NCI-H128 (cell line): ENCODE results near the gene EPHA5.
"Not testable (repeated sequence)": the region's sequence is repeated elsewhere in the genome, so short reads cannot be mapped to it uniquely, and the experiment has no call there.

Experiments
- DNase-seq: peaks from one replicate; lab custom pipeline; 2025; ENCODE audit not compliant: unreplicated experiment; lab: John Stamatoyannopoulos, UW

Gene EPHA5

DNA sequence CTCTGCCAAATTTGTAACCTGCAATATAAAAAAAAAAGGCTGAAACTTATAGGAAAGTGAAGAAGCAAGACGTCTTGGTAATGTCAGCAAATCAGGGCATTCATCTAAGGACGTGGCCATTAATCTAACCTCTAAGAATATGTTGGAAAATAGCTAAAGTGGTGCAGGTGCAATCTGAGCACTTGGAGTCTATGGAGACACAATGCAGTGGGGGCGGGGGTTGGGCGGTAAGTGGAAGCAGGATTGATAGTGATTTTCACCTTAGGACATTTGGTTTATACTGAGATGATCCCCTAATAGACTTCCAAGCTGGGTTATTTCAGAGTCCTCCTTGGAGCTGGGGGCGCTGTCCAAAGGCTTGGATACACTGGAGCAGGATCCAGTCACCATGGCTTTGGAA lies 283.4 kb downstream of the EPHA5 start:
- DNase-seq = no peak

DNA sequence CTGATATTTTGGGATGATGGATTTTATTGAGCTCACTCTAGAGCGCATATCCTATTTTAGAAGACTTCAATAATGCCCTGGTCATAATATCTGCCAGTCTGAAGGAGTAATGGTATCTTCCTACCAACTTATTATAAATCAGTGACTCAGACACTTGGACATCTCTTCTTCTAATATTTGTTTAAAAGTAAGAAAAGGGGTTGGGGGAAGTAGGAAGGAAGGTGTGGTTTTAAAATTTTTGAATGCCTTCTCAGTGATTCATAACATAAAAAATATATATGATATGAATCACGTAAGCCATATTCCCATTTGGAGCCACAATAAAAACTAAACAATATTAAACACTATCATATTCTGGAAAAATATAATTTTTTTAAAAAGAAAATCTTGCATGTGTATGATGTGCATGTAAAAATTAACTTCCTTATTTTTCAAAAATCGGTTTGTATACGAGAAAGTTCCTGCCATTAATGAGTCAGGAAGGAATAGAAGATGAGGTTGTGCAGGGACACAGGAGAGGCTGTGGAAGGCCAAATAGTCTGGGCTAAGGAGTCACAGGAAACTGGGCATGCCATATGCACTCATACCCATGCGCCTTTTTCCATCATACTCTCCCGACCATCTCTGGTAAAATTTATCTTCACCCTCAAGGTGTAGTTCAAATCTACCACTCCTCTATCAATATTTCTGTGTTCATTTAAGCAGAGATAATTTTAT lies 286.5 kb downstream of the EPHA5 start:
- DNase-seq = no peak

DNA sequence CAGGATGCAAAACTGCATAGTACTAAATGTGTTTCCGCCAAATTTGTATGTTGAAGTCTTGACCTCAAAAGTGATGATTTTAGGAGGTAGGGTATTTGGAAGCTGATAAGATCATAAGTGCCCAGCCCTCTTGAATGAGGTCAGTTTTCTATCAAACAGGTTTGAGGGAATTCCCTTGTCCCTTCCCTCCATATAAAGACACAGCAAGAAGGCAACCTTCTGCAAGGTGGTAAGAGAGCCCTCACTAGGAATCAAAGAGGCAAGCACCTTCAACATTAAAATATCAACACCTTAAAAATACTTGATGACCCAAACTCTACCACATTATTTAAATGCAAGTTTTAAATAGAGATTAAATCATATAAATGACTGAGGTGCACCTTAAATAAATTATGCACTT lies 288.6 kb downstream of the EPHA5 start:
- no peak for DNase-seq

DNA sequence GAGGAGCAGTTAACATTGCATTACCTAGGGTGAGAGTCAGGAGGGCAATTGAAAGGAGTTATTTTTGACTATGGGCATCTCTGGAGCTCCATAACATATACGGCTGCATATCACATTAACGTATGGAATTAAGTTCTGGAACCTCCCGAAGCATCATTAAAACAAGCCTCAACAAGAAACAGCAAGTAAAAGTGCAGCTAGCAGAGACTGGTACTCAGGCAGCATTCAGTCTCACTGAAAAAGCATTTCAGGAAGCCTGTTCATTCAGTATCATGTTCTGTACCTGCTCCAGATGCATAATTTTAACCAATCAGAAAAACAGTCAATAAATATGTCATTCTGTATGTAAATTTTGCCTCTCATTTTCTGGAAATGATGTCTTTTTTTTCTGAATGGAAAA lies 299.6 kb downstream of the EPHA5 start:
- no peak for DNase-seq

DNA sequence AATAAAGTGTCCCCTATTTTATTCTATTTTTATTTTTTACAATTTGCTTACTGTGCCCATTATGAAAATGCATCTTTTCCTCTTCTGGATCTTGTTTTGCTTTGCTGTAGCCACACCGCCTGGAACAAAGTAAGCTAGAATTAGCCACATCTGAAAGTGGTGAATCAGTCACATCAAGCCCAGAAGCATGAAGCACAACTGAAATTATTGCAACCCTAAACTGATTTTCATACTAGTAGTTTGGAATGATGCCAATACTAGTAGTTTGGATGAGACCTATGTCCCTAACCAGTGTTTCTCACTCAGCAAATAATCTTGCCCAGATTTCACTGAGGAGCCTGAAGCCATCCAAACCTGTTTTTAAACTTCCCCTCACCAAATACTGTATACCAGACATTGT lies 303.0 kb downstream of the EPHA5 start:
- DNase-seq = no peak

DNA sequence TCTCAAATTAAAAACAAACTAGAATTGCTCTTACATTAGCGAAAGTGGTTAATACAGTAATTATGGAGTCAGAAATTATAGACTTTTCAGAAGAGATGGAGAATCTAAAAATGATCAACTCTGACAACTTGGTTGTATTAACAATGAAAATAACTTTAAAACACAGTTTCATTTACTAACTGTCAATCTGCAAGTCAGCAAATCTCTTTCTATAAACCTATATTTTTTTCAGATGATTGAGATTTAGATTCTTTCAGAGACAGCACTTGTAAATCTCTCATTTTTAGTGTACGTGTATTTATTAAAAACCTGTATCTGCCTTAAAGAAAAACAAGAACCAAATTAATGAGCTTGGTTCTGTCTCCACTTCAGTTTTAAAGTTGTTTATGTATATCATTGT lies 311.4 kb downstream of the EPHA5 start:
- DNase-seq = no peak

DNA sequence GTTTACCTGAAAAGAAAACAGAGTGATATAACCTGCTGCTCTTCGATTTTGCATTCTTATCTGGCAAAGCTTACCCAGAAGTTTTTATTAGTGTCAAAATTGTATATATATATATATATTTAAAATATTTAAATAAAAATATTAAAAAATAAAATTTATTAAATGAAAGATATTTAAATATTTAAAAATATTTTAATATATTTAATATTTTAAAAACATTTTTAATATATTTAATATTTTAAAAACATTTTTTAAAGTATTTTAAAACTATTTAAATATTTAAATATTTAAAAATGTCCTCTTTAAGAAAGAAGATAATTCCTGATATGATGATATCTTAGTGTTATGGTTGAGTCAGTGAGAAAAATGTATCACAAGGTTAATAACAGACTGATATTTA lies 317.2 kb downstream of the EPHA5 start:
- DNase-seq = no peak

DNA sequence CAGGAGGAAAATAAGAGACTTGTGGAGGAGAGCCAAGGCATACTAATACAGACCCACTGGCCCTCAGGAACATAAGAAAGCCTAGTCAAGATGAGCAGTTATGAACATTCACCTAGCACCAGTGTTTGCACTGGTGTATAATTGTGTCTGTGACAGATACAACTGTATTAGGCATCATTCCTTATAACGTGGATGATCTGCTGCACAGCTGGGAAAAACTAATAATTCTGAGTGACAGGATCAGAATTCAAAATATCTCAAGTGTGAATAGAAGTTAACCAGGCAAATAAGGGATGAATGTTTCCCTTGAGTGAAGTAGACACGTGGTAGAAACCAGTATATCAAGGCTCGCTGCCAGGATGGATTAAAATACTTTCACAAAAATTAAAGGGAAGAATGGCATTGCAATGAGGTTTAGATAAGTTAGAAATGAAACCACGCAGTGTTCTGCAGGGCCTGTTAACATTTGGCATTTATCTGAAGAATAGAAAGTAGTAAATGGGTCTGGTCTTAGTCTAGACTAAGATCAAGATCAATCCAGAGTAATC lies 325.9 kb downstream of the EPHA5 start:
- DNase-seq = no peak

DNA sequence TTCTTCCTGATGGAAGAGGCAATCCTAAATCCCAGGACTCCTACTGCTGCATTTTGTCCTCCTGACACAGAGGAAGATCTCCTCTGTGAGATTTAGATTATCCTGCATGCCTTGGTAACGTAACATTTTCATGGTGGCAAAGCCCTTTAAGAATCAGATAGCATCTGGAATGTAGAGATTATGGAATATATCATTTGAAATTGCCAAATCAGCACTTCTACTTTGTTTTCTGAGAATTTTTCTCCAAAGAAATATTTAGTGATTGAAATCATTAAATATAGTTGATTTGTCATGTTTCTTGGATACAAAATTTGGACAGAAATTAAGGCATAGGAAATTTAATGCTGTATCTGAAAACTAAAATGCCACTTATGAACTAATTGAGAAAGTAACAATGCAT lies 326.9 kb downstream of the EPHA5 start:
- no peak for DNase-seq

DNA sequence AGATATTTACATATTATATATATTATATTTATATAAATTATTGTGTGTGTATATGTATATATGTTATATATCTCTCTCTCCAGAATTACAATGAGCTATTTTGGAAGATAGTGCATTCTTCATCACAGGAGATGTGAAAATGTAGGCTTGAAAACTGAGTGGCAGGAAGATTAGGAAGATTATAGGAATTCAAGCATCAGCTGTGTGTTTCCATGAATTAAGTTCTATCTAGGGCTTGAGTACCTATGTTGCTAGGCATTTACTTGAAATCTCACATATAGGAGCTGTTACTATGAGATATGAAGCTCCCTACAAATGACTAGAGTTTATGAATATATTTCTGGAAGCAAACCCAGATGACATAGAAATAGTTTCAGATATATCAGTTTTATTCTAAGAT lies 328.7 kb downstream of the EPHA5 start:
- DNase-seq = no peak

DNA sequence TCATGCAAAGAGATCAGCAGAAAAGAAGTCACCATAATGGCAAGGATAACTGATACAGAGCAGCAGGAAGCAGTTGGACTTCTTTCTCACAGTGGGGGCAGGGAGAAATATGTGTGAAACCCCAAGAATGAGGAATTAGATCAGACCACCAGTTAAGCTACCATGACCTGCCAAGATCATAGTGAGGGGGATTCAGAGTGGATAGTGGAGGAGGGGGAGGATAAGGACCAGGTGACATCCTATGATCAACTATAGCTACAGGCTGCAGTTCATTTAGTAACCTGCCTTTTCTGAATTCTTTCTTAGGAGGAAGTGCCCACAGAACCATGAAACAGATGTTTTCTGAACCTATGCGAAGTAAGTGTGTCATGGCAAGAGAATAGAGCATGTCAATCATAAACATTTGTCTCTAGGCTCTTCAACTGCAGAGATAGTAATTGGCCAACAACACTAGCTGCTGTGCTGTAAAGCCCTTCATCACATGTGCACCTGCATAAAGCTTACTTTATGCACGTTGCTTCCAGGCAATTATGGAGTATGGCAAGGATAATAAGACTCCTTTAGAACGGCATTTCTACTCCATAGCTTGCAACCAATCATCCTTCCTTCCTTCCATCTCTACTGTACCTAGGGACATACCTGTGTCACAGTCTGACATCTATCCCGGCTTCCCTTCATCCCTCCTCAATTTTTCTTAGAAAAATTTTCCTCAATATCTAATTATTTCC lies 329.7 kb downstream of the EPHA5 start:
- no peak for DNase-seq

DNA sequence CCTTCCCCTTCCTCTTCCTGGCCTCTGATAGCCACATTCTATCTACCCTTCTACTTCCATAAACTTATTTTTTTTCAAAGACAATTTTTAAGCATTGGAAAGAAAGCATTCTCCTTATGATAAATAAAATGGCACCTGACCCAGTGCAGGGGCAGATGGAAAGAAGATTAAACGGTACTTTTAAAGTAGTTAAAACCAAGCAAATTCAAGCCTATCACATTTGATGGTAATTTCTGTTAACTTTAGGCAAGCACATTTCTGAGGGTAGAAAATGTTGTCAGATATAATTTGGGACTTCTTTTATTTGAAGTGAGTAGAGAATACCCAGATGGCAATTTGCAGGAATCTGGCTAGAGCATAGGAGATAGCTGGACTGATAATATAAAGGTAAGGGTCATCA lies 332.9 kb downstream of the EPHA5 start:
- no peak for DNase-seq

DNA sequence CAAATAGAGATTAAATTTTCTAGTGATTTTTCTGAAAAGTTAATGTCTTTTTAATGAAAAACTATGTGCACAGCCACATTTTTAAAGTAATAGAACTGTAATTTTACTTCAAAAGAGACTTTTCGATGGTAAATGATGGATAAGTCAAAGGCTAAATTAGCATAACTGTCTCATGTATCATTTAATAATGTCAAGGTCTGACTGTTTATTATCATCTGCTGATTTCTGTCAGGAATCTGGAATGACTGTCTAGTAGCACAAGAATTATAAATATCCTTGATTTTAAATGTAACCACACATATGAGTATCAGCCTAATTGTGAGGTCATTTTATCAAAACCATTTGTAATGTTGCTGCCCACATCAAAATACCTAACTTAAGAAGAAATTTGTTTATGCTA lies 333.8 kb downstream of the EPHA5 start:
- DNase-seq = no peak

DNA sequence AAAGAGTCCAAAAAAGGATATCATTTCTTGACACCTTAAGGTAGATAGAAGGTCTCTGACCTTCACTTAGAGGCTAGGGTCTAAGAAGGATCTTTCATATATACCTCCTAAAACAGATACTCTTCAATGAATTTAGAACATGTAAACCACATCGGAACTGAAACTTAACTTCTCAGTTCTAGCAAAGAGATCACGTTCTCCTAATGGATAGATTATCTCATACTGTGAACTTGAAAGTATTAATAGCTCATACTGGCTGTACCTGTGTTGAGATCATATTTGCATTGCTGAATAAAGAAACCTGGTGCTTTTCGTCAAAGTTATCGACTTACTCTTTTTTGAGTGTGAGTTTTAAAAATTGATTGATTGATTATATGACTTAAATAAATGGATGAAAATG lies 353.8 kb downstream of the EPHA5 start:
- DNase-seq = no peak

DNA sequence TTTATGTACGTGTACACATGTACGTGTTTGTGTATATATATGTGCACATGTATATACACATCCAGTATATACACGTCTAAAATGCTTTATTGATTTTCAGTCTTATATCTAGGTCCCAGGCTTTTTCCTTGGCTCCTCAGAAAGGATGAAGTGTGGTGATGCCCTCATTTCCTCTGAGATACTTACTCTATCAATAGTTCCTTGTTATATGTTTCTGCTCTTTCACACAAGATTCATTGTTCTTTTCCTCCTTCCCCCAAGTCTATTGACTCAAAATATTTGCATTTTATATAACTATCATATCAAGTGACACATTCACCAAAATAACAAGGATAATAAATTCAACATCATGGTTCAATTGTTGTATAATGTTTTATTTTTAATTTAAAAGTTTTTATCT lies 359.2 kb downstream of the EPHA5 start:
- DNase-seq = no peak

DNA sequence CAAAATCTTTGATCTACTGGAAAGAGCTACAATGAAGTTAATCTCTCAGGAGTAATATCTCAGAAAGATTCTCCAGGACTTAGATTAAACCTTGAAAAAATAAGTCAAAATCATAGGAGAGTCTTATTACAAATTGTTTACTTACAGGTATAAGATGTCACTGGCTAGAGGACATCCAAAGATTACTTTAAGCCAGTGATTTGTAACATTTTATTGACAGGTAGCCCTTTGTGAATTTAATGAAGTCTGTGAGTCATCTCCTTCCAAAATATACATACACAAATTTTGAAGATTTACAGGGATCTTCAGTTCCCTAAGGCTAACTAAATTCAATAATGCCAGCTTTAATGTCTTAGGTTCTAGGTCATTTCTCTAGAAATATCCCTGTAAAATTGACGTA lies 359.7 kb downstream of the EPHA5 start:
- DNase-seq = no peak

DNA sequence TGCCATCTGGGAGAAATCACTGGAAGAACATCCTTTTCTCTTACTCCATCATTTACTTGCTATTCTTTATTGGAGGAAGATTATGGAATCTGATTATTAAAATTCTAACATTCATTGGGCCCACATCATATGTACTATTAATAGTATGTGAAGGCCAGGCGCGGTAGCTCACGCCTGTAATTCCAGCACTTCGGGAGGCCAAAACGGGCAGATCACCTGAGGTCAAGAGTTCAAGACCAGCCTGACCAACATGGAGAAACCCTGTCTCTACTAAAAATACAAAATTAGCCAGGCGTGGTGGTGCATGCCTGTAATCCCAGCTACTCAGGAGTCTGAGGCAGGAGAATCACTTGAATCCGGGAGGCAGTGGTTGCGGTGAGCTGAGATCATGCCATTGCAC lies 361.7 kb downstream of the EPHA5 start:
- DNase-seq = not testable (repeated sequence)

DNA sequence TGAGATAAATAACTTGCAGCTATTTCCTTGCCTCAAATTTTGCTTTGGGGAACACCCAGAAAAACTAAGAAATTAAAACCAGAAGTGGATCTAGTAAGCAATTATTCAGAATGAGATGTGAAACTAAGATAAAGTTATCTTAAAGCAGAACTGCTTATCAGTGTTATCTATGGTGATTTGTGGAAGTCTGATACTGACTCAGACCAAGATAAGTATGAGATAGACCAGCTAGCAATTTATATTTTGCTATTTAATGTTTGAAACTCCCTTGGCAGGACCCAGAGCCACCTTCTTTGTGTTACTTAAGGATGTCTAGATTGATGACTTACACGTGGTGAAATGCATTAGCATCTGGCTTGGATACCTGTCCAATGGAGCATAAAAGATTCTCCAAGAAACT lies 368.1 kb downstream of the EPHA5 start:
- no peak for DNase-seq

DNA sequence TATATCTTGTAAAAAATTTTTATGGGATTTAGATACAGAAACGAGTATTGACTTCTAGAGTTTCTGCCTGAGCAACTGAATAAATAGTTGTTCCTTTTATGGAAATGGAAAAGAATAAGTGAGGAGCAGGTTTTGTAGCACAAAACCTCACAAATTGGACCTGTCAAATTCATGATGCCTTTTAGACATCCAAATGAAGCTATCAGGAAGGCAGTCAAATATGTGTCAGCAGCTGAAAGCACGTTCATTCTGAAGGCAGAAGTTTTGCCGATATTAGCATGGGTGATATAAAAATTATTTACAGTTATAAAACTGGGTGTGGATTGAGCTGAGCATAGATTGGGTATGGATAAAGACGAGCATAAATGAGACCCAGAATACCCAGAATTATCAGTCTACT lies 374.0 kb downstream of the EPHA5 start:
- DNase-seq = no peak

DNA sequence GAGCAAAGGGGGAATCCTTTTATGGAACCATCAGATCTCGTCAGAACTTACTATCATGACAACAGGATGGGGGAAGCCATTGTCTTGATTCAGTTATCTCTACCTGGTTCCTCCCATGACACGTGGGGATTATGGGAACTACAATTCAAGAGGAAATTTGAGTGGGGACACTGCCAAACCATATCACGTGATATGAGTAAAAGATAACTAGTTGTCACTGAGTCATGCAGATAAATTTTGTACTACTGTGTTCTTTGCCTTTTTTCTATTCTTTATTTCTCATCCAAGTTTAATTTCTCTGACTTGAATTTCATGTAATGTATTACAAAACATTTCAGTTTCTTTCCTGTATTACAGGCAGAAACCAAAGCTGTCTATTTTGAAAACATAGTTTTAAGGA lies 383.2 kb downstream of the EPHA5 start:
- DNase-seq = no peak
